ENCODE results near the gene PDE8A.

DNA sequence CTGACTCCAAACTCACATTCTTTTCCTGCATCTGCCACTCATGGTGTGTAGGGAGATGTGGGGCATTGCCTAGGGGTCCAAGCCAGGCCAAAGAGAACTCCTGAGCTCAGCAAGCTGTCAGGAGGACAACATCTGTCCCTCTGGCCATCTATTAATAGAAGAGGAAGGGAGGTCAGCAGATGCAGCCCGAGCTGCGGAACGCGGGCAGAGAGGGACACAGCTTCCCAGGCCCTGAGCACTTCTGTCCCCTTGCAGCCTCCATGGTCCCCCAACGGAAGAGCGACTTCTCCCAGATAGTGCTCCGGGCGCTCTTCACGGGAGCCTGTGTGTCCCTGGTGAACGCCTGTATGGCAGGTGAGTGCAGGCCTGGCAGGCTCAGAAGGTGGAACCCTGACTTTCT is 37.3 kb upstream of the PDE8A start:
- TF ChIP-seq POLR2A (IDR thresholded peaks at IDR 0.05; ENCODE audit: low read depth, low read length) (no peak), FOS (IDR thresholded peaks at IDR 0.05; ENCODE audit: low read depth, low read length) (no peak), USF2 (IDR thresholded peaks at IDR 0.05; ENCODE audit: low read depth, low read length) (no peak), RFX5 (IDR thresholded peaks at IDR 0.05; ENCODE audit: low read depth, low read length) (no peak), NFE2L2 (IDR thresholded peaks at IDR 0.05; ENCODE audit: low read depth, low read length) (no peak), RAD21 (IDR thresholded peaks at IDR 0.05; ENCODE audit: low read length) (no peak), SMC3 (IDR thresholded peaks at IDR 0.05; ENCODE audit: low read depth, low read length) (no peak), CEBPB (IDR thresholded peaks at IDR 0.05; ENCODE audit: low read depth, low read length) (no peak), MXI1 (IDR thresholded peaks at IDR 0.05; ENCODE audit: borderline replicate concordance, low read depth, low read length) (no peak), MAZ (IDR thresholded peaks at IDR 0.05; ENCODE audit: borderline replicate concordance, low read depth, low read length) (no peak), MAFK (IDR thresholded peaks at IDR 0.05; ENCODE audit: low read depth, low read length) (no peak), RCOR1 (IDR thresholded peaks at IDR 0.05; ENCODE audit: insufficient replicate concordance, low read length) (no peak)
- TF ChIP-seq, protein P1, sequence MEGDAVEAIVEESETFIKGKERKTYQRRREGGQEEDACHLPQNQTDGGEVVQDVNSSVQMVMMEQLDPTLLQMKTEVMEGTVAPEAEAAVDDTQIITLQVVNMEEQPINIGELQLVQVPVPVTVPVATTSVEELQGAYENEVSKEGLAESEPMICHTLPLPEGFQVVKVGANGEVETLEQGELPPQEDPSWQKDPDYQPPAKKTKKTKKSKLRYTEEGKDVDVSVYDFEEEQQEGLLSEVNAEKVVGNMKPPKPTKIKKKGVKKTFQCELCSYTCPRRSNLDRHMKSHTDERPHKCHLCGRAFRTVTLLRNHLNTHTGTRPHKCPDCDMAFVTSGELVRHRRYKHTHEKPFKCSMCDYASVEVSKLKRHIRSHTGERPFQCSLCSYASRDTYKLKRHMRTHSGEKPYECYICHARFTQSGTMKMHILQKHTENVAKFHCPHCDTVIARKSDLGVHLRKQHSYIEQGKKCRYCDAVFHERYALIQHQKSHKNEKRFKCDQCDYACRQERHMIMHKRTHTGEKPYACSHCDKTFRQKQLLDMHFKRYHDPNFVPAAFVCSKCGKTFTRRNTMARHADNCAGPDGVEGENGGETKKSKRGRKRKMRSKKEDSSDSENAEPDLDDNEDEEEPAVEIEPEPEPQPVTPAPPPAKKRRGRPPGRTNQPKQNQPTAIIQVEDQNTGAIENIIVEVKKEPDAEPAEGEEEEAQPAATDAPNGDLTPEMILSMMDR (conservative IDR thresholded peaks at IDR 0.05; ENCODE audit: low read depth, low read length): no peak
- TF ChIP-seq, protein P2, sequence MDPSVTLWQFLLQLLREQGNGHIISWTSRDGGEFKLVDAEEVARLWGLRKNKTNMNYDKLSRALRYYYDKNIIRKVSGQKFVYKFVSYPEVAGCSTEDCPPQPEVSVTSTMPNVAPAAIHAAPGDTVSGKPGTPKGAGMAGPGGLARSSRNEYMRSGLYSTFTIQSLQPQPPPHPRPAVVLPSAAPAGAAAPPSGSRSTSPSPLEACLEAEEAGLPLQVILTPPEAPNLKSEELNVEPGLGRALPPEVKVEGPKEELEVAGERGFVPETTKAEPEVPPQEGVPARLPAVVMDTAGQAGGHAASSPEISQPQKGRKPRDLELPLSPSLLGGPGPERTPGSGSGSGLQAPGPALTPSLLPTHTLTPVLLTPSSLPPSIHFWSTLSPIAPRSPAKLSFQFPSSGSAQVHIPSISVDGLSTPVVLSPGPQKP (IDR thresholded peaks at IDR 0.05; ENCODE audit: borderline replicate concordance, low read depth, low read length): no peak
